HCT116 (cell line): ENCODE measurements around the gene ZNF18. TPM values are rescaled to one million over a fixed set of nuclear protein-coding genes. Genes with fewer than 3 reads are reported as not detected.

Source experiments
- ATAC-seq: fragments of 200-7000 bp; cut with Tn5 transposase; 2 replicates; pipeline ENCODE4 v1.9.1; 2020; ENCODE audit warnings: mild to moderate bottlenecking, moderate library complexity
- BruUV-seq: library from RNA; stranded (reverse); fragments of 400-500 nt; replicated peaks from 2 replicates; lab custom pipeline; 2021; lab: Mats Ljungman, UMichigan
- CTCF ChIA-PET: fragments of 300-600 bp; sonication (Branson Sonifier 250); formaldehyde crosslinking; loops from one replicate; lab custom pipeline; 2021; ENCODE audit warnings: antibody characterized with exemption; lab: Charles Lee
- POLR2A ChIA-PET: fragments of 300-600, 350-600 bp; sonication (Branson Sonifier 250); formaldehyde crosslinking; loops from one replicate; lab custom pipeline; 2021; ENCODE audit warnings: antibody characterized with exemption; lab: Charles Lee
- RAD21 ChIA-PET, 2 experiments: fragments of 300-600 bp; sonication (Branson Sonifier 250); formaldehyde crosslinking; loops; one replicate each; lab custom pipeline; 2023; ENCODE audit warnings: low total read pairs in 2 of 2; ENCODE audit not compliant: uncharacterized antibody in 2 of 2, unreplicated experiment in 2 of 2, low non-redundant PET in 1 of 2; lab: Charles Lee
- DNase-seq: peaks from one replicate; pipeline ENCODE4 v3.0.0-alpha.2; 2010; ENCODE audit warnings: low read depth, low spot score
- H2AFZ ChIP-seq: fragments of 200-600 bp; shearing (Covaris generic), sonication (generic); 2 replicates; pipeline ENCODE4 v1.6.1; 2017; ENCODE audit warnings: low read depth, mixed run types, mixed read lengths, antibody characterized with exemption, low read length; ENCODE audit not compliant: poor library complexity, severe bottlenecking
- H3K27ac ChIP-seq: 2 replicates; pipeline ENCODE4 v1.5.1; 2012; ENCODE audit warnings: low read depth, low read length
- H3K27me3 ChIP-seq: fragments of 200-600 bp; sonication (generic); 2 replicates; pipeline ENCODE4 v1.6.1; 2016; ENCODE audit warnings: mixed run types, low read length, mixed read lengths; ENCODE audit not compliant: insufficient read depth
- H3K36me3 ChIP-seq, 2 experiments: fragments of 200-500 bp in 1 of 2; fragments of 200-600 bp in 1 of 2; sonication (Bioruptor generic) in 1 of 2; sonication (generic) in 1 of 2; 2 replicates each; pipeline versions ENCODE4 v1.5.1 to v1.6.1; 2014 to 2016; ENCODE audit warnings: low read length in 2 of 2, inconsistent platforms in 1 of 2, mixed read lengths in 1 of 2, mixed run types in 1 of 2; ENCODE audit not compliant: insufficient read depth in 2 of 2, control insufficient read depth in 1 of 2
- H3K4me1 ChIP-seq, 2 experiments: fragments of 200-600 bp in 1 of 2; sonication (generic) in 1 of 2; 2 replicates each; pipeline versions ENCODE4 v1.5.1 to v1.6.1; 2012 to 2017; ENCODE audit warnings: low read length in 2 of 2, inconsistent platforms in 1 of 2, mild to moderate bottlenecking in 1 of 2, mixed read lengths in 1 of 2, mixed run types in 1 of 2, moderate library complexity in 1 of 2; ENCODE audit not compliant: insufficient read depth in 2 of 2, control insufficient read depth in 1 of 2
- H3K4me2 ChIP-seq: fragments of 200-600 bp; sonication (generic); 2 replicates; pipeline ENCODE4 v1.6.1; 2017; ENCODE audit warnings: mixed run types, low read length, mixed read lengths
- H3K4me3 ChIP-seq, 2 experiments: fragments of 200-600 bp in 1 of 2; sonication (generic) in 1 of 2; replicated peaks in 1 of 2; 2 replicates each; pipeline ENCODE4 v1.5.1; 2011 to 2016; ENCODE audit warnings: low read length in 2 of 2, control low read depth in 1 of 2, low read depth in 1 of 2, mild to moderate bottlenecking in 1 of 2, mixed read lengths in 1 of 2, mixed run types in 1 of 2
- H3K79me2 ChIP-seq: fragments of 200-600 bp; sonication (generic); 2 replicates; pipeline ENCODE4 v1.6.1; 2017; ENCODE audit warnings: mild to moderate bottlenecking, mixed run types, low read length, moderate library complexity, mixed read lengths; ENCODE audit not compliant: insufficient read depth
- H3K9ac ChIP-seq: fragments of 200-600 bp; sonication (generic); 2 replicates; pipeline ENCODE4 v1.6.1; 2016; ENCODE audit warnings: low read length, mixed read lengths
- H3K9me2 ChIP-seq: fragments of 200-600 bp; sonication (generic), shearing (Covaris generic); 2 replicates; pipeline ENCODE4 v1.6.1; 2017; ENCODE audit warnings: mixed run types, mild to moderate bottlenecking, moderate library complexity; ENCODE audit not compliant: insufficient read depth
- H3K9me3 ChIP-seq, 2 experiments: fragments of 200-500 bp in 1 of 2; fragments of 200-600 bp in 1 of 2; sonication (Bioruptor generic) in 1 of 2; sonication (generic) in 1 of 2; 2 replicates each; pipeline ENCODE4 v1.6.1; 2014 to 2017; ENCODE audit warnings: low read length in 2 of 2, mixed read lengths in 2 of 2, inconsistent platforms in 1 of 2, low read depth in 1 of 2, mild to moderate bottlenecking in 1 of 2, mixed run types in 1 of 2, moderate library complexity in 1 of 2; ENCODE audit not compliant: control insufficient read depth in 1 of 2, insufficient read depth in 1 of 2
- H4K20me1 ChIP-seq: fragments of 200-600 bp; sonication (generic), shearing (Covaris generic); 2 replicates; pipeline ENCODE4 v1.6.1; 2017; ENCODE audit warnings: mixed run types, mild to moderate bottlenecking, moderate library complexity; ENCODE audit not compliant: insufficient read depth
- CEBPB ChIP-seq: IDR thresholded peaks from 2 replicates; pipeline ENCODE4 v1.6.1; 2012; ENCODE audit warnings: low read depth
- EZH2 ChIP-seq: fragments of 200-600 bp; sonication (generic); IDR thresholded peaks from 2 replicates; pipeline ENCODE4 v1.6.1; 2017; ENCODE audit warnings: antibody characterized with exemption, mixed run types
- FOSL1 ChIP-seq: IDR thresholded peaks from 2 replicates; pipeline ENCODE4 v1.6.1; 2012; ENCODE audit warnings: low read depth
- JUND ChIP-seq: IDR thresholded peaks from 2 replicates; pipeline ENCODE4 v1.6.1; 2012
- POLR2A ChIP-seq: IDR thresholded peaks from 2 replicates; pipeline ENCODE4 v1.7.0; 2011; ENCODE audit warnings: borderline replicate concordance; ENCODE audit not compliant: insufficient read depth, insufficient read length; ENCODE audit errors: extremely low read depth
- RAD21 ChIP-seq: IDR thresholded peaks from 2 replicates; pipeline ENCODE4 v1.6.1; 2012; ENCODE audit warnings: low read depth, mild to moderate bottlenecking
- REST ChIP-seq: IDR thresholded peaks from 2 replicates; pipeline ENCODE4 v1.6.1; 2012; ENCODE audit warnings: low read depth
- SIN3A ChIP-seq: IDR thresholded peaks from 2 replicates; pipeline ENCODE4 v1.6.1; 2012; ENCODE audit warnings: low read depth
- SP1 ChIP-seq: IDR thresholded peaks from 2 replicates; pipeline ENCODE4 v1.6.1; 2012; ENCODE audit warnings: low read depth
- SRF ChIP-seq: IDR thresholded peaks from 2 replicates; pipeline ENCODE4 v1.6.1; 2012; ENCODE audit warnings: low read depth
- ZNF274 ChIP-seq: fragments of 200-500 bp; sonication (Bioruptor generic); IDR thresholded peaks from 2 replicates; pipeline ENCODE4 v1.6.1; 2014; ENCODE audit warnings: mild to moderate bottlenecking, low read depth, low read length, inconsistent platforms
- intact Hi-C: fragments of 100-400 bp; cut with micrococcal nuclease; formaldehyde crosslinking; loops from 2 replicates; pipeline ENCODE4 v1.10.0; 2022
- total RNA-seq: library from RNA; stranded (reverse); gene quantifications from one replicate; pipeline ENCODE4 v1.2.1, GENCODE V29; 2021; ENCODE audit not compliant: unreplicated experiment
- TF ChIP-seq, protein P1 (sequence below): IDR thresholded peaks from 2 replicates; pipeline ENCODE4 v1.6.1; 2011; ENCODE audit warnings: mild to moderate bottlenecking, low read length, moderate library complexity; ENCODE audit not compliant: insufficient replicate concordance; ENCODE audit errors: extremely low read depth

The ZNF18 gene
- total RNA-seq, 1 experiment from 2014 or later, result 6.2 TPM

- H3K27me3 ChIP-seq, result no peaks in the 10 kb centered on the region
- intact Hi-C loops, result no loop called here
- BruUV-seq, result no TSS peak
- peak overlapping the region in 1 of 2 experiments; percentile 36; a peak in 3 of 4 replicates for H3K4me3 ChIP-seq
- TF ChIP-seq RAD21, result no peak
- TF ChIP-seq JUND, result peak; percentile 82
- TF ChIP-seq CEBPB, result peak; percentile 49; the same call in 1 of the 2 replicates
- TF ChIP-seq POLR2A, result no peak
- no peak for TF ChIP-seq SIN3A
- no peak for TF ChIP-seq EZH2
- peak; percentile 61 for TF ChIP-seq SP1
- peak; percentile 86 for TF ChIP-seq FOSL1
- 0 out of 2 replicates have a peak, but pooled peaks have one; percentile 48 for TF ChIP-seq SRF
- TF ChIP-seq REST, result no peak
- TF ChIP-seq, protein P1, sequence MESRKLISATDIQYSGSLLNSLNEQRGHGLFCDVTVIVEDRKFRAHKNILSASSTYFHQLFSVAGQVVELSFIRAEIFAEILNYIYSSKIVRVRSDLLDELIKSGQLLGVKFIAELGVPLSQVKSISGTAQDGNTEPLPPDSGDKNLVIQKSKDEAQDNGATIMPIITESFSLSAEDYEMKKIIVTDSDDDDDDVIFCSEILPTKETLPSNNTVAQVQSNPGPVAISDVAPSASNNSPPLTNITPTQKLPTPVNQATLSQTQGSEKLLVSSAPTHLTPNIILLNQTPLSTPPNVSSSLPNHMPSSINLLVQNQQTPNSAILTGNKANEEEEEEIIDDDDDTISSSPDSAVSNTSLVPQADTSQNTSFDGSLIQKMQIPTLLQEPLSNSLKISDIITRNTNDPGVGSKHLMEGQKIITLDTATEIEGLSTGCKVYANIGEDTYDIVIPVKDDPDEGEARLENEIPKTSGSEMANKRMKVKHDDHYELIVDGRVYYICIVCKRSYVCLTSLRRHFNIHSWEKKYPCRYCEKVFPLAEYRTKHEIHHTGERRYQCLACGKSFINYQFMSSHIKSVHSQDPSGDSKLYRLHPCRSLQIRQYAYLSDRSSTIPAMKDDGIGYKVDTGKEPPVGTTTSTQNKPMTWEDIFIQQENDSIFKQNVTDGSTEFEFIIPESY, result no peak
- no peak for TF ChIP-seq ZNF274
- POLR2A ChIA-PET, result interaction anchor here (1.4 to 1.7 kb wide), 2 partner anchors 10 to 27 kb away, joined by 4 to 5 read pairs; partner anchors contain the start of gene ZNF18
- peaks cover 0 to 4% of the 10 kb centered on the region in 2 experiments; a peak in 1 of 4 replicates for H3K36me3 ChIP-seq
- peak overlapping the region; percentile 66; the same call in 1 of the 2 replicates for H3K27ac ChIP-seq
- H4K20me1 ChIP-seq, result peaks cover 5% of the 10 kb centered on the region; the same call in 1 of the 2 replicates
- no peak overlapping the region for H2AFZ ChIP-seq
- peak; percentile 68 for DNase-seq
- RAD21 ChIA-PET, result no interaction called here
- H3K79me2 ChIP-seq, result peaks cover 82% of the 10 kb centered on the region
- H3K9ac ChIP-seq, result peak overlapping the region; percentile 8
- no peaks in the 10 kb centered on the region for H3K9me3 ChIP-seq
- H3K4me2 ChIP-seq, result peak overlapping the region; percentile 90
- no peaks in the 10 kb centered on the region for H3K9me2 ChIP-seq
- CTCF ChIA-PET, result no interaction called here
- ATAC-seq, result peak; percentile 16; the same call in 1 of the 2 replicates
- peaks cover 33 to 52% of the 10 kb centered on the region in 2 experiments for H3K4me1 ChIP-seq
Observed at GRCh38 chr17:12024327-12024726, 27.1 kb upstream of the ZNF18 start.
